Measurements from ENCODE around the gene OSBP2.

- TF ChIP-seq CTCF (optimal IDR thresholded peaks at IDR 0.05 in 1 of 3, IDR thresholded peaks at IDR 0.05 in 1 of 3, conservative IDR thresholded peaks at IDR 0.05 in 1 of 3; ENCODE audit: extremely low read depth in 1 of 3, insufficient read depth in 2 of 3, low read length in 3 of 3), result no peak
- TF ChIP-seq EZH2 (IDR thresholded peaks at IDR 0.05; ENCODE audit: low read length), result no peak
These were observed 136.2 kb downstream of the OSBP2 start for GRCh38 chr22:30830907-30831306.

Measured in keratinocyte (primary cell).